Gastrocnemius medialis (tissue), 4 donors: Measurements from ENCODE around the gene ASB13.

Source experiments
- CTCF ChIP-seq, 5 experiments: fragments of 450-650 bp in 3 of 5; fragments of 200-600 bp in 2 of 5; sonication (generic) in 2 of 5; IDR thresholded peaks in 4 of 5; conservative IDR thresholded peaks in 1 of 5; 1 replicate in 4 of 5; 2 replicates in 1 of 5; pipeline ENCODE4 v1.5.1; 2016 to 2019; ENCODE audit warnings: antibody characterized with exemption in 5 of 5, mild to moderate bottlenecking in 3 of 5, moderate library complexity in 3 of 5
- POLR2A ChIP-seq, 2 donors: fragments of 450-650 bp; IDR thresholded peaks; one replicate each; pipeline ENCODE4 v1.6.1; 2017; ENCODE audit warnings: antibody characterized with exemption in 2 of 2, mild to moderate bottlenecking in 2 of 2, moderate library complexity in 2 of 2

GRCh38 chr10:5608608-5609220, 57.7 kb downstream of the ASB13 start:
- no peak for TF ChIP-seq CTCF (IDR thresholded peaks at IDR 0.05 in 4 of 5, conservative IDR thresholded peaks at IDR 0.05 in 1 of 5)
- no peak for TF ChIP-seq POLR2A (IDR thresholded peaks at IDR 0.05)
